Effector memory CD8-positive, alpha-beta T cell (primary cell): ENCODE data around the gene ATG5.

Experiments used
- ATAC-seq: fragments of 150-1000 bp; cut with Tn5 transposase; replicated peaks from 2 replicates; pipeline ENCODE4 v1.10.0; 2021; ENCODE audit warnings: mild to moderate bottlenecking, moderate library complexity
- DNase-seq, 3 experiments: peaks; one replicate each; pipeline ENCODE4 v3.0.0; 2021
- H3K27ac Mint-ChIP-seq, 2 donors: one replicate each; pipeline ENCODE4 v1.8.0; 2022; ENCODE audit warnings: mild to moderate bottlenecking in 2 of 2, mixed read lengths in 2 of 2, moderate library complexity in 2 of 2
- H3K27me3 Mint-ChIP-seq, 2 donors: one replicate each; pipeline ENCODE4 v1.8.0; 2022; ENCODE audit warnings: mixed read lengths in 2 of 2
- H3K36me3 Mint-ChIP-seq: one replicate; pipeline ENCODE4 v1.8.0; 2022; ENCODE audit warnings: mild to moderate bottlenecking, moderate library complexity, mixed read lengths; ENCODE audit not compliant: insufficient read depth
- H3K4me1 Mint-ChIP-seq, 2 donors: one replicate each; pipeline ENCODE4 v1.8.0; 2022; ENCODE audit warnings: low read depth in 2 of 2, mixed read lengths in 2 of 2
- H3K4me3 Mint-ChIP-seq, 2 donors: one replicate each; pipeline ENCODE4 v1.8.0; 2022; ENCODE audit warnings: mild to moderate bottlenecking in 2 of 2, mixed read lengths in 2 of 2, moderate library complexity in 2 of 2
- H3K9me3 Mint-ChIP-seq, 2 donors: one replicate each; pipeline ENCODE4 v1.8.0; 2022; ENCODE audit warnings: mixed read lengths in 2 of 2

Gene ATG5

DNA sequence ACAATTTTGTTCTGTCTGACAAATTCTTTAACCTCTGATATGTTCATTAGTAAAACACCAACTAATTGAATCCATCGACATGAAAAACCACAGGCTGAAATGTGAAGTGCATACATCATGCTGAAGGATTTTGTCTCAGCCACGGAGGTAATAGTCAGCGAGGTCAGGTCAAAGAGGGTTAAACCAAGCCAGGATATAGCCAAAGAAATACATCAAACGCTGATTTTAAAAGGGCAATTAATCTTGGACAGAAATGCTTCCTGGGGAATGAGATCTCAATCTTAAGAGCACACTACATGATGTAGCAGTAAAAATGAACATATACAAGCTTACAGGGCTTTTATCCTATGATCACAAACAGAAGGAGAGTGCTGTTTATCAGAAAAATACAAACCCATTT, 132.7 kb downstream of the ATG5 start:
- ATAC-seq (no peak), DNase-seq (no peak)
- H3K27ac Mint-ChIP-seq = peak overlapping the region in 1 of 2 donors; percentile 35
- peaks cover 23 to 33% of the 10 kb centered on the region in 2 donors for H3K4me1 Mint-ChIP-seq
- no peaks in the 10 kb centered on the region for H3K27me3 Mint-ChIP-seq
- H3K4me3 Mint-ChIP-seq = no peak overlapping the region
- H3K9me3 Mint-ChIP-seq = no peaks in the 10 kb centered on the region
- H3K36me3 Mint-ChIP-seq = peaks cover 12% of the 10 kb centered on the region

DNA sequence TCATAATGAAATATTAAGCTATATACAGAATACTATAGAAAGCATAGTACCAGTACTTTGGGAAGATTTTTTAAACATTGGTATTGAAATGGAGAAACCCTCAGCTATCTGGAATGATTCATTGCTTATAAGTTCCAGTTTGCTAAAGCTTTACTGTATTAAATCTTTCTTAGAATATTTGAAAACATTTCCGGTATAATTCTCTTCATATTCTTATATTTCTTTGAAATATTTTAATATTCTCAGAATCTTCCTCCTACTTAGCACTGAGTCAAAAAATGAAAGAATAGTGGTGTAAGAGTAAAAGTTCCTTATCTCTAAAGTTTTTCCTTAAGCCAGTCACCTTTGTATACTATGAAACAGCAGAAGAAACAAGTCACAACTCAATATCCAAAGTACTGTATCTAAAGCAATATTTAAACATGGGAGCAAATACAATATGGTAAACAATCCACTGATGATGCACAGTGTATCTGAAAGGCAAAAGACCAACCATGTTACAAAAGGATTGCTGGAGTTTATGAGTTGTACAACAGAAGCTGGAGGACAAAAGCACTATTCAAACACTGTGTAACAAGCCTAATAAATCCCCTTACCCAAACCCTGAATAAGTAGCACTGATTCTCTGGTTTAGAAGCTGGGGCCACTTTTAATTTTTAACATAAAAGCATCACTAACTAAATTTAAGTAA, 137.3 kb downstream of the ATG5 start:
- Mint-ChIP-seq H3K36me3 (peaks cover 4% of the 10 kb centered on the region), H3K9me3 (no peaks in the 10 kb centered on the region), H3K27ac (peak overlapping the region in 1 of 2 donors; percentile 41), H3K4me3 (no peak overlapping the region), H3K4me1 (peaks cover 24 to 28% of the 10 kb centered on the region in 2 donors), H3K27me3 (no peaks in the 10 kb centered on the region)
- DNase-seq (no peak), ATAC-seq (no peak)

DNA sequence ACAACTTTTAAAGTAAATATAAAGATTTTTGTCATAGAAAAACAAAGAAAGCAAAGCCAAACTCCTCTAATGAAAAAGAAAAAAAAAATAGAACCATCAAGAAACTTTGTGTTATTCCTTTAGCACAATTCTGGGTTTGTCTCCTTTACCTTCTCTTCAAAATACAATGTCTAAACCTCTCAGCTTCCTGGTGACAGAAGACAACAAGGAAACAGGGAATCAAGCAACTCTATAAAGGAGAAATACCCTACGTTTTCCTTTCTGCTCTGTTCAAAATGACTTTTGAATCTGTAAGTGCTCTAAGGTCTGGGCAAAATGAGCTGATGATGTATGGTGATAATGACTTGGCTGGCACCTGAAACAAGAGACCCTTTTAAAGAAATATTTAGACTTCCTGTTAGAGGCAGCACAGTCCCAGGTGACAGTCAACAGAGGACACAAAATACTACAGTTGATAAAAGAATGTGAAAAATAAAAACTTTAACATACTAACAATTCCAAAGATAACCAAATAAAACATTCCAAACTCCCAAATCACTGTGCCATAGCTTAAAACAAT, 138.1 kb downstream of the ATG5 start:
- no peak for DNase-seq
- Mint-ChIP-seq H3K27ac (peak overlapping the region in 1 of 2 donors; percentile 82), H3K4me1 (peaks cover 25 to 31% of the 10 kb centered on the region in 2 donors), H3K9me3 (no peaks in the 10 kb centered on the region), H3K4me3 (peak overlapping the region in 1 of 2 donors; percentile 32), H3K27me3 (no peaks in the 10 kb centered on the region), H3K36me3 (peaks cover 4% of the 10 kb centered on the region)
- ATAC-seq = peak; percentile 72

DNA sequence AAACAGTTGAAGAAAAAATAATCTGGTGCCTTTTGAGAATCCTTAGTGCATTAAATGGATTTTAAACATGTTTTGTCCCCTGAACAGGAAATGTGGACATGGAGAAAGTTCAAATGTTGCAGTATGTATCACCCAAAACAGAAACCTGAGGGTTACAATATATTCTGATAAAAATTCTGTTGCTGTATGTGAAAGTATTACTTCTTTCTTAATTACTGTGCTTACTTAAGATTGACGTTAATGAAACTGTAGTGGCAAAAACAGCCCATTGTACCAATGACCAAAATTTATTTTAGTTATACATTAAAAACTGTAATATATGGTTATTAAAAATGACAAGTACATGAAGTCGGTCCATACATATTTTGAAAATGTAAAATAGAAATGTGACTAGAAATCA, 138.8 kb downstream of the ATG5 start:
- DNase-seq (no peak), ATAC-seq (no peak)
- Mint-ChIP-seq H3K9me3 (no peaks in the 10 kb centered on the region), H3K36me3 (peaks cover 4% of the 10 kb centered on the region), H3K4me1 (peaks cover 31 to 37% of the 10 kb centered on the region in 2 donors), H3K4me3 (peak overlapping the region; percentile 8 to 37), H3K27ac (peak overlapping the region in 1 of 2 donors; percentile 82), H3K27me3 (no peaks in the 10 kb centered on the region)

GRCh38 chr6:106186172-106186571, 139.4 kb downstream of the ATG5 start:
- ATAC-seq (peak; percentile 35), DNase-seq (no peak)
- Mint-ChIP-seq H3K27ac (peak overlapping the region in 1 of 2 donors; percentile 63), H3K9me3 (no peaks in the 10 kb centered on the region), H3K36me3 (peaks cover 4% of the 10 kb centered on the region), H3K4me1 (peaks cover 32 to 38% of the 10 kb centered on the region in 2 donors), H3K27me3 (no peaks in the 10 kb centered on the region), H3K4me3 (peak overlapping the region; percentile 8 to 37)

GRCh38 chr6:106185615-106186014, 139.9 kb downstream of the ATG5 start:
- no peak for ATAC-seq
- peaks cover 32 to 38% of the 10 kb centered on the region in 2 donors for H3K4me1 Mint-ChIP-seq
- H3K4me3 Mint-ChIP-seq = peak overlapping the region in 1 of 2 donors; percentile 37
- no peak for DNase-seq
- no peaks in the 10 kb centered on the region for H3K9me3 Mint-ChIP-seq
- H3K27me3 Mint-ChIP-seq = no peaks in the 10 kb centered on the region
- peak overlapping the region in 1 of 2 donors; percentile 63 for H3K27ac Mint-ChIP-seq
- peaks cover 4% of the 10 kb centered on the region for H3K36me3 Mint-ChIP-seq

- DNase-seq = no peak
- Mint-ChIP-seq H3K27me3 (no peaks in the 10 kb centered on the region), H3K4me3 (no peak overlapping the region), H3K9me3 (no peaks in the 10 kb centered on the region), H3K36me3 (peaks cover 4% of the 10 kb centered on the region), H3K27ac (peak overlapping the region in 1 of 2 donors; percentile 30), H3K4me1 (peaks cover 32 to 38% of the 10 kb centered on the region in 2 donors)
- no peak for ATAC-seq
Observed at GRCh38 chr6:106184629-106185028, 140.9 kb downstream of the ATG5 start.

DNA sequence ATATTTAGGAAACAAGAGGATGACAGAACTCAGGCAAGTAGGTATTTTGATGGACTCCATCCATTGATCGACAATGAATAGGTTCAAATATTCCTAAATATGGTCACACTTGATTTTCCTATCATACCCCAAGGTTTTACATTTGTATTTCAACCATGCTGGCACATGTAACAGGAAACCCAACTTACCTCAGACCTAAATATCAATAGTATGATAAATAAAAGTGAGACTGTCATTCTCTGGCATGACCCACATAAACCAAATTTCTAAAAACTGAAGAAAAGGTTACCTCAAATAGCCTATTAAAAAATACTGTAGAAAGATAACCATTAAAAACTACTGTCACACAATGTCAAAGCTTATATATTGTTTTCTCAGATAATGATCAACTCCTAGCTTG, 142.1 kb downstream of the ATG5 start:
- H3K4me1 Mint-ChIP-seq = peaks cover 30 to 36% of the 10 kb centered on the region in 2 donors
- DNase-seq (no peak), ATAC-seq (peak; percentile 54)
- no peaks in the 10 kb centered on the region for H3K9me3 Mint-ChIP-seq
- peak overlapping the region in 1 of 2 donors; percentile 39 for H3K4me3 Mint-ChIP-seq
- H3K27ac Mint-ChIP-seq = peak overlapping the region in 1 of 2 donors; percentile 30
- H3K27me3 Mint-ChIP-seq = no peaks in the 10 kb centered on the region
- peaks cover 4% of the 10 kb centered on the region for H3K36me3 Mint-ChIP-seq

DNA sequence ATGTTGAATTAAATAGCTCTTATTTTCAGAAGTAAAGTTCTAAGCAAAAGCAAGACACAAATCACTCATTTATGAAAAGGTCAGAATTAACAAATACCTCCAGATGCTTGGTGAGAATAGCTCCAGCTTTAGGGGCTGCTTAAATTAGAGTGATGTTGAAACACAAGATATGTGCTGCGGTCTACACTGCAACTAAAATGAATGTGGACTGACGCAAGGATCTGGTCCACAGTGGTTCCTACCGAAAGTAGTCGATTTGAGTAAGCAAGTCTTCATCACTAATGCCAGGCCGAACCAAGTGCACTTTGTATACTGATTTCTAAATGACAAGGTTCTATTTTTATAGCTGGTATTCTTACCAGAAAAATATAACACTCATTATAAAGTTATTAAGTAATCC, 143.1 kb downstream of the ATG5 start:
- no peak for DNase-seq
- Mint-ChIP-seq H3K27ac (peak overlapping the region in 1 of 2 donors; percentile 18), H3K27me3 (no peaks in the 10 kb centered on the region), H3K4me3 (no peak overlapping the region), H3K36me3 (peaks cover 4% of the 10 kb centered on the region), H3K4me1 (peaks cover 25 to 29% of the 10 kb centered on the region in 2 donors), H3K9me3 (no peaks in the 10 kb centered on the region)
- ATAC-seq = no peak

GRCh38 chr6:106181664-106182418, 143.7 kb downstream of the ATG5 start:
- Mint-ChIP-seq H3K4me1 (peaks cover 24 to 29% of the 10 kb centered on the region in 2 donors), H3K4me3 (no peak overlapping the region), H3K27me3 (no peaks in the 10 kb centered on the region), H3K9me3 (no peaks in the 10 kb centered on the region), H3K27ac (peak overlapping the region in 1 of 2 donors; percentile 18), H3K36me3 (peaks cover 4% of the 10 kb centered on the region)
- DNase-seq (no peak), ATAC-seq (no peak)

DNA sequence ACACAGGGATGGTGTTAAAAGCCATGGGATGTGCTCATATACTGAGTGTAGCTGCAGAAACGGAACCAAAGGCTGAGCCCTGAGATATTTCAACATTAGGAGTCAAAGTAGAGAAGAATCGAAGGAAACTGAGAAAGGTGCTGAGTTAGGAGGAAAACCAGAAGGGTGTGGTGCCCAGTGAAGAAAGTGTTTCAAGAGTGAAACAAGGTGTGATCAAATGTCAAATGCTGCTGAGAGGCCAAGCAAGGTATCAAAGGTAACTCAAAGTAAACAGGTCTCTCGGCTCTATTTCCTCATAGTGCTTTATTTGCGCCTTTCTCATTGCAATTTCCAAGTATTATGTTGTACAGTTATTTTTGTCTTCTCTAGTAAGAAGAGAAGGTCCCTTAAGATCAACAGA, 145.4 kb downstream of the ATG5 start:
- peaks cover 3% of the 10 kb centered on the region for H3K36me3 Mint-ChIP-seq
- H3K9me3 Mint-ChIP-seq = no peaks in the 10 kb centered on the region
- H3K4me3 Mint-ChIP-seq = no peak overlapping the region
- ATAC-seq (no peak), DNase-seq (no peak)
- H3K27me3 Mint-ChIP-seq = no peaks in the 10 kb centered on the region
- H3K27ac Mint-ChIP-seq = no peak overlapping the region
- peaks cover 20 to 21% of the 10 kb centered on the region in 2 donors for H3K4me1 Mint-ChIP-seq

GRCh38 chr6:106178900-106179299, 146.7 kb downstream of the ATG5 start:
- Mint-ChIP-seq H3K9me3 (no peaks in the 10 kb centered on the region), H3K4me3 (no peak overlapping the region), H3K36me3 (peaks cover 3% of the 10 kb centered on the region), H3K27ac (peak overlapping the region in 1 of 2 donors; percentile 1), H3K4me1 (peaks cover 19 to 20% of the 10 kb centered on the region in 2 donors), H3K27me3 (no peaks in the 10 kb centered on the region)
- DNase-seq = no peak
- no peak for ATAC-seq

DNA sequence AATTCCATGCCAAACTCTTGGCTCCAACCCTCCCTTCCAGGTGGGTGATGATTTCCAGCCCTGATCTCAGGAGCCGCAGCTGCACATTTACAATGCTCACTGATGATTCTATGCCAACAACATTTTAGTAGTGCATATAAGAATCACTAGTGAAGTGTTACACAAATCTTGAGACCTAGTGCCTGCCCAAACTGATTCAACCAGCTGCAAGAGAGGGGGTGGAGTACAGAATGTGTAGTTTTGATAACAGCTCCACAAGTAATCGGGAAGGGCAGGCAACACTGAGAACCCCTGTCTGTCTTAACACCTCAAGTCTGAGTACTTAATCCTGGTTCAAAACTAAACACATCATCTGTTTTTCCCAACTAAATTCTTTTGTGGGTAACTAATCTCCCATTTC, 147.8 kb downstream of the ATG5 start:
- no peak for ATAC-seq
- Mint-ChIP-seq H3K36me3 (peaks cover 3% of the 10 kb centered on the region), H3K27ac (no peak overlapping the region), H3K4me1 (peaks cover 12 to 17% of the 10 kb centered on the region in 2 donors), H3K4me3 (no peak overlapping the region), H3K27me3 (no peaks in the 10 kb centered on the region), H3K9me3 (no peaks in the 10 kb centered on the region)
- no peak for DNase-seq
